ENCODE results near the gene LRP1.

- TF ChIP-seq EZH2 (IDR thresholded peaks at IDR 0.05), result no peak
- TF ChIP-seq POLR2AphosphoS5 (IDR thresholded peaks at IDR 0.05; ENCODE audit: borderline replicate concordance, low read depth, low read length), result no peak
- no peak for TF ChIP-seq FOXP2 (optimal IDR thresholded peaks at IDR 0.05; ENCODE audit: control extremely low read depth, extremely low read length, insufficient read depth)
Measured at GRCh38 chr12:57176139-57176477, 47.8 kb downstream of the LRP1 start.

Data from SK-N-MC (cell line).